Neural progenitor cell (in vitro differentiated cells): Measurements from ENCODE around the gene LYRM2. TPM values are rescaled to one million over a fixed set of nuclear protein-coding genes. Genes with fewer than 3 reads are reported as not detected.

Experiments used
- DNase-seq: peaks from one replicate; pipeline ENCODE4 v3.0.0-alpha.2; 2016; ENCODE audit warnings: low spot score
- H2AFZ ChIP-seq: fragments of 200-600 bp; sonication (generic); replicated peaks from 2 replicates; pipeline ENCODE4 v1.6.1; 2016; ENCODE audit warnings: antibody characterized with exemption
- H3F3A ChIP-seq: fragments of 200-600 bp; sonication (generic); 2 replicates; pipeline ENCODE4 v1.6.1; 2016; ENCODE audit warnings: antibody characterized with exemption, low read depth
- H3K27ac ChIP-seq: fragments of 200-600 bp; sonication (generic); 2 replicates; pipeline ENCODE4 v1.5.1; 2016; ENCODE audit warnings: mild to moderate bottlenecking
- H3K27me3 ChIP-seq: fragments of 200-600 bp; sonication (generic); 2 replicates; pipeline ENCODE4 v1.6.1; 2016; ENCODE audit warnings: mild to moderate bottlenecking, moderate library complexity
- H3K36me3 ChIP-seq: fragments of 200-600 bp; sonication (generic); 2 replicates; pipeline ENCODE4 v1.5.1; 2016
- H3K4me1 ChIP-seq: fragments of 200-600 bp; sonication (generic); 2 replicates; pipeline ENCODE4 v1.6.1; 2016; ENCODE audit warnings: mixed run types
- H3K4me2 ChIP-seq: fragments of 200-600 bp; sonication (generic); 2 replicates; pipeline ENCODE4 v1.6.1; 2016
- H3K4me3 ChIP-seq: fragments of 200-600 bp; sonication (generic); 2 replicates; pipeline ENCODE4 v1.5.1; 2016
- H3K79me2 ChIP-seq: fragments of 200-600 bp; sonication (generic); 2 replicates; pipeline ENCODE4 v1.6.1; 2016; ENCODE audit warnings: low read depth
- H3K9ac ChIP-seq: fragments of 200-600 bp; sonication (generic); 2 replicates; pipeline ENCODE4 v1.6.1; 2016
- H3K9me3 ChIP-seq: fragments of 200-600 bp; sonication (generic); 2 replicates; pipeline ENCODE4 v1.5.1; 2016; ENCODE audit warnings: low read depth
- H4K20me1 ChIP-seq: fragments of 200-600 bp; sonication (generic); 2 replicates; pipeline ENCODE4 v1.6.1; 2016; ENCODE audit warnings: low read depth
- H3K27ac Mint-ChIP-seq: 3 replicates; pipeline ENCODE4 v1.8.0; 2021; ENCODE audit warnings: mixed read lengths
- H3K27me3 Mint-ChIP-seq: 2 replicates; pipeline ENCODE4 v1.8.0; 2022; ENCODE audit warnings: low read depth, mild to moderate bottlenecking, inconsistent platforms, moderate library complexity, mixed read lengths; ENCODE audit not compliant: insufficient read depth
- H3K36me3 Mint-ChIP-seq: 3 replicates; pipeline ENCODE4 v1.8.0; 2021; ENCODE audit warnings: mixed read lengths
- H3K4me1 Mint-ChIP-seq: 3 replicates; pipeline ENCODE4 v1.8.0; 2021; ENCODE audit warnings: mixed read lengths
- H3K4me3 Mint-ChIP-seq: 3 replicates; pipeline ENCODE4 v1.8.0; 2021; ENCODE audit warnings: mild to moderate bottlenecking, moderate library complexity, mixed read lengths
- H3K9me3 Mint-ChIP-seq: 3 replicates; pipeline ENCODE4 v1.8.0; 2020; ENCODE audit warnings: mixed read lengths
- EZH2 ChIP-seq: fragments of 200-600 bp; sonication (generic); IDR thresholded peaks from 2 replicates; pipeline ENCODE4 v1.6.1; 2017; ENCODE audit warnings: antibody characterized with exemption, mild to moderate bottlenecking, moderate library complexity
- EZH2phosphoT487 ChIP-seq: fragments of 200-600 bp; sonication (generic); IDR thresholded peaks from 2 replicates; pipeline ENCODE4 v1.6.1; 2017; ENCODE audit warnings: antibody characterized with exemption
- total RNA-seq: library from RNA; depleted of rRNA; stranded (reverse); fragments of >200 nt; gene quantifications from 2 replicates; pipeline ENCODE4 v1.2.3, GENCODE V29; 2015; ENCODE audit warnings: low replicate concordance
- TF ChIP-seq, protein P1 (sequence below): fragments of 200-600 bp; sonication (generic); IDR thresholded peaks from 2 replicates; pipeline ENCODE4 v1.5.1; 2017; ENCODE audit warnings: antibody characterized with exemption, mild to moderate bottlenecking

Gene LYRM2
- total RNA-seq, 1 donor from 2014 or later: 37.1 TPM

DNA sequence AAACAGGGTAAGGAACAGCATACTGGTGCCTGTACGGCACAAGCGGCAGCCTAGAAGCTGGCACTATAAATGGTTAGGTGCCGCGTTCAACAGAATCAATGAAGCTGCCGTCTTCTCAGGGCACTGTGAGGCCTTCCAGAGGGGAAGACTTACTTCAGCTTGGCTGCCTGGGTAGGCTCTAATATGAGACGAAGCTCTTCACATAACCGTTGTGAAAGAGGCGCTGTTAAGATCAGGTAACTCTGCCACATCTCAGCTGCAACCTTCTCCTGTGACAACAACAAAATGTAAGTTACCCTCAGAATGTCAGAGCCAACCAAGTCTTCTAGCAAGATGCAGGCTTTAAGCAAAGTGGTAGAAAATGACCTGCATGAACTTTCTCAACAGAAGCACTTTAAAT, 12.0 kb upstream of the LYRM2 start:
- no peak overlapping the region for H3K4me3 Mint-ChIP-seq
- no peaks in the 10 kb centered on the region for H3K4me1 Mint-ChIP-seq
- Histone ChIP-seq H3K9ac (no peak overlapping the region), H3K27me3 (no peaks in the 10 kb centered on the region), H4K20me1 (no peaks in the 10 kb centered on the region), H3K4me1 (no peaks in the 10 kb centered on the region), H3K36me3 (peaks cover 19% of the 10 kb centered on the region), H3K27ac (no peak overlapping the region), H3K79me2 (no peaks in the 10 kb centered on the region), H3K9me3 (no peaks in the 10 kb centered on the region), H3K4me3 (no peak overlapping the region), H3F3A (peaks cover 4% of the 10 kb centered on the region), H2AFZ (no peak overlapping the region), H3K4me2 (no peak overlapping the region)
- no peaks in the 10 kb centered on the region for H3K9me3 Mint-ChIP-seq
- no peak for DNase-seq
- peaks cover 15% of the 10 kb centered on the region for H3K36me3 Mint-ChIP-seq
- TF ChIP-seq EZH2phosphoT487 (no peak), EZH2 (no peak)
- TF ChIP-seq, protein P1, sequence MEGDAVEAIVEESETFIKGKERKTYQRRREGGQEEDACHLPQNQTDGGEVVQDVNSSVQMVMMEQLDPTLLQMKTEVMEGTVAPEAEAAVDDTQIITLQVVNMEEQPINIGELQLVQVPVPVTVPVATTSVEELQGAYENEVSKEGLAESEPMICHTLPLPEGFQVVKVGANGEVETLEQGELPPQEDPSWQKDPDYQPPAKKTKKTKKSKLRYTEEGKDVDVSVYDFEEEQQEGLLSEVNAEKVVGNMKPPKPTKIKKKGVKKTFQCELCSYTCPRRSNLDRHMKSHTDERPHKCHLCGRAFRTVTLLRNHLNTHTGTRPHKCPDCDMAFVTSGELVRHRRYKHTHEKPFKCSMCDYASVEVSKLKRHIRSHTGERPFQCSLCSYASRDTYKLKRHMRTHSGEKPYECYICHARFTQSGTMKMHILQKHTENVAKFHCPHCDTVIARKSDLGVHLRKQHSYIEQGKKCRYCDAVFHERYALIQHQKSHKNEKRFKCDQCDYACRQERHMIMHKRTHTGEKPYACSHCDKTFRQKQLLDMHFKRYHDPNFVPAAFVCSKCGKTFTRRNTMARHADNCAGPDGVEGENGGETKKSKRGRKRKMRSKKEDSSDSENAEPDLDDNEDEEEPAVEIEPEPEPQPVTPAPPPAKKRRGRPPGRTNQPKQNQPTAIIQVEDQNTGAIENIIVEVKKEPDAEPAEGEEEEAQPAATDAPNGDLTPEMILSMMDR: no peak
- no peaks in the 10 kb centered on the region for H3K27me3 Mint-ChIP-seq
- H3K27ac Mint-ChIP-seq: no peak overlapping the region

DNA sequence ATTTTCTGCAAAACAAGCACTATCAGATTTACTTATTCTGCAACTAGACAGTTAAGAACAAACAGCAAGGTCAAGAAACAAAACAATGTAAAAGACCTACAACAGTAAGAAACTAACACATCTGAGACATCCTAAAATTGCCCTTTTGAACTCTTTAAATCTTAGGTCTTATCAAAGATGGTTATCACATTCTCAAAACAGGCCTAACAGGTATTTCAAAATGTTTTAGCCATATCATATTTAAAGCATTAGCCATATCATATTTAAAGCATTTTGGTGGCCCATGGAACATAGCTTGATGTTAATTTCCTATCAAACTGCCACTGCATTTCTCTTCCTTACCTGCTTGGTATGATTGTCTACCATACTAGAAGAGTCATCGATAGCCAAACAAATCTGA, 11.1 kb upstream of the LYRM2 start:
- Histone ChIP-seq H3K4me3 (no peak overlapping the region), H3K9ac (no peak overlapping the region), H3K36me3 (peaks cover 19% of the 10 kb centered on the region), H3K27ac (no peak overlapping the region), H3K4me2 (no peak overlapping the region), H3K79me2 (no peaks in the 10 kb centered on the region), H3K9me3 (no peaks in the 10 kb centered on the region), H3K4me1 (no peaks in the 10 kb centered on the region), H4K20me1 (peaks cover 8% of the 10 kb centered on the region), H3F3A (peaks cover 4% of the 10 kb centered on the region), H3K27me3 (no peaks in the 10 kb centered on the region), H2AFZ (no peak overlapping the region)
- Mint-ChIP-seq H3K4me3 (no peak overlapping the region), H3K27me3 (no peaks in the 10 kb centered on the region), H3K36me3 (peaks cover 17% of the 10 kb centered on the region), H3K9me3 (no peaks in the 10 kb centered on the region), H3K4me1 (no peaks in the 10 kb centered on the region), H3K27ac (no peak overlapping the region)
- TF ChIP-seq, protein P1: no peak
- no peak for TF ChIP-seq EZH2phosphoT487
- TF ChIP-seq EZH2: no peak
- DNase-seq: no peak

DNA sequence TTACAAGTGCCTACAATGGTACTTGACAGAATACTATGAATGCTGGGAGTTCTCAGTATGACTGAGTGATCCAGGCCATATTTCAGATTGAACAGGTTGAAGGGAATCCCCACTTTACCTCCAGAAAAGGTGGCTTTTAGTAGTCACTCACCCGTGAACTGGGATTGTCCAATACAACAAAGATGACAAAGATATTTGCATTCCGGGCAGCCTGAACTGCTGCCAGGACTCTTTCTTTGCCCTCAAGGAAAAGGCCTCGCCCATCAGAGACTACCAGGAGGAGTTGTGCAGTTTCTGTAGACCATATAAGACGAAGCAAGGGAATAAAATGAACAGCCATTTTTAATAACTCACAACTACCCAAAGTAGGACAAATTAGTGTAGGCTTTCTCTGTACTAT, 6.3 kb upstream of the LYRM2 start:
- H3K9me3 ChIP-seq: no peaks in the 10 kb centered on the region
- TF ChIP-seq, protein P1: no peak
- TF ChIP-seq EZH2 (no peak), EZH2phosphoT487 (no peak)
- Mint-ChIP-seq H3K36me3 (peaks cover 19% of the 10 kb centered on the region), H3K27me3 (no peaks in the 10 kb centered on the region), H3K4me3 (no peak overlapping the region), H3K4me1 (peaks cover 14% of the 10 kb centered on the region), H3K27ac (peak overlapping the region; percentile 43), H3K9me3 (no peaks in the 10 kb centered on the region)
- no peak overlapping the region for H3K27ac ChIP-seq
- H2AFZ ChIP-seq: no peak overlapping the region
- peaks cover 21% of the 10 kb centered on the region for H4K20me1 ChIP-seq
- DNase-seq: no peak
- H3K4me1 ChIP-seq: no peaks in the 10 kb centered on the region
- H3K4me2 ChIP-seq: no peak overlapping the region
- H3K27me3 ChIP-seq: no peaks in the 10 kb centered on the region
- H3K9ac ChIP-seq: no peak overlapping the region
- H3K4me3 ChIP-seq: no peak overlapping the region
- peaks cover 10% of the 10 kb centered on the region for H3K79me2 ChIP-seq
- peaks cover 11% of the 10 kb centered on the region for H3K36me3 ChIP-seq
- H3F3A ChIP-seq: peaks cover 13% of the 10 kb centered on the region

DNA sequence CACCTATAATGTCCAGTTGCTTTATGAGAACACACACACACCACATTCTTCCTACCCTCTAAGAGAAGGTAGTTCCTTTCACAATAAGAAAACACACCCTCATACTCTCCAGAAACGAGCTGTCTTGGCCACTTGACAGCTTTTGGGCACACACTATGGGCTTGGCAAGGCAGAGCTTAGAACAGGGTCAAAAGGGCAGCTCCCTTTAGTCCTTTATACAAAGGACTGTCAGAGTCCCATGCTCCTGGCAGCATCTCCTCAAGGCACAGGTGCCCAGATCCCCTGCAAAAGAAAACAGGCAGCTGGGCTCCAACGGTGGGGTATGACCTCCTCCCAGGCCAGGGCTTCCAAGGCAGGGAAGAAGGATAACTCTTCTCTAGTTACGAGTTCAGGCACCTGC, 4.9 kb upstream of the LYRM2 start:
- H3K36me3 ChIP-seq: peaks cover 3% of the 10 kb centered on the region
- H4K20me1 ChIP-seq: peaks cover 21% of the 10 kb centered on the region
- TF ChIP-seq, protein P1: no peak
- TF ChIP-seq EZH2: no peak
- TF ChIP-seq EZH2phosphoT487: no peak
- no peak overlapping the region for H3K4me2 ChIP-seq
- no peaks in the 10 kb centered on the region for H3K27me3 ChIP-seq
- Mint-ChIP-seq H3K36me3 (peaks cover 19% of the 10 kb centered on the region), H3K27ac (no peak overlapping the region), H3K27me3 (peaks cover 1% of the 10 kb centered on the region), H3K4me1 (peaks cover 22% of the 10 kb centered on the region), H3K9me3 (no peaks in the 10 kb centered on the region), H3K4me3 (no peak overlapping the region)
- H3F3A ChIP-seq: peaks cover 26% of the 10 kb centered on the region
- peaks cover 7% of the 10 kb centered on the region for H3K4me1 ChIP-seq
- peak; percentile 70 for DNase-seq
- no peak overlapping the region for H3K27ac ChIP-seq
- no peak overlapping the region for H3K9ac ChIP-seq
- H3K79me2 ChIP-seq: peaks cover 20% of the 10 kb centered on the region
- H3K4me3 ChIP-seq: no peak overlapping the region
- no peak overlapping the region for H2AFZ ChIP-seq
- H3K9me3 ChIP-seq: no peaks in the 10 kb centered on the region
